Skin of body (tissue), 2 donors: Measurements from ENCODE around the gene DOCK1. TPM values are rescaled to one million over a fixed set of nuclear protein-coding genes. Genes with fewer than 3 reads are reported as not detected.
A peak's percentile ranks its signal among the peaks of the same experiment; 100 is the strongest.

Experiments used
- DNase-seq: peaks from one replicate; lab custom pipeline; 2025; lab: John Stamatoyannopoulos, UW
- total RNA-seq: library from RNA; depleted of rRNA; stranded (reverse); fragments of >200 nt; gene quantifications from one replicate; pipeline ENCODE4 v1.2.3, GENCODE V29; 2014

The DOCK1 gene
- total RNA-seq, 1 donor from 2014 or later: 80.8 TPM

GRCh38 chr10:127033216-127034033 is 128.2 kb downstream of the DOCK1 start:
- no peak for DNase-seq

- DNase-seq: no peak
Measured at GRCh38 chr10:127034034-127034633, 128.9 kb downstream of the DOCK1 start.

GRCh38 chr10:127034790-127035189 is 129.6 kb downstream of the DOCK1 start:
- DNase-seq: no peak

- DNase-seq: no peak
Measured at GRCh38 chr10:127035827-127036226, 130.6 kb downstream of the DOCK1 start.

GRCh38 chr10:127036987-127037386 is 131.8 kb downstream of the DOCK1 start:
- DNase-seq: no peak

- no peak for DNase-seq
Measured at GRCh38 chr10:127039435-127039834, 134.2 kb downstream of the DOCK1 start.

- no peak for DNase-seq
Measured at GRCh38 chr10:127040756-127041155, 135.5 kb downstream of the DOCK1 start.

- peak; percentile 12 for DNase-seq
Measured at GRCh38 chr10:127041552-127041951, 136.3 kb downstream of the DOCK1 start.

- DNase-seq: no peak
Measured at GRCh38 chr10:127043301-127043700, 138.1 kb downstream of the DOCK1 start.

GRCh38 chr10:127044186-127044585 is 139.0 kb downstream of the DOCK1 start:
- DNase-seq: no peak

GRCh38 chr10:127046975-127047877 is 142.0 kb downstream of the DOCK1 start:
- DNase-seq: no peak

GRCh38 chr10:127047878-127048238 is 142.6 kb downstream of the DOCK1 start:
- no peak for DNase-seq

- peak; percentile 51 for DNase-seq
Measured at GRCh38 chr10:127048630-127049029, 143.4 kb downstream of the DOCK1 start.

GRCh38 chr10:127052001-127052400 is 146.8 kb downstream of the DOCK1 start:
- DNase-seq: no peak

- no peak for DNase-seq
Measured at GRCh38 chr10:127055263-127055662, 150.0 kb downstream of the DOCK1 start.

GRCh38 chr10:127059314-127059713 is 154.1 kb downstream of the DOCK1 start:
- DNase-seq: no peak

- no peak for DNase-seq
Measured at GRCh38 chr10:127063762-127064161, 158.5 kb downstream of the DOCK1 start.

- no peak for DNase-seq
Measured at GRCh38 chr10:127064474-127064873, 159.2 kb downstream of the DOCK1 start.

- no peak for DNase-seq
Measured at GRCh38 chr10:127067542-127068194, 162.4 kb downstream of the DOCK1 start.

- DNase-seq: no peak
Measured at GRCh38 chr10:127068485-127068884, 163.3 kb downstream of the DOCK1 start.

- DNase-seq: no peak
Measured at GRCh38 chr10:127069436-127069835, 164.2 kb downstream of the DOCK1 start.
